WERI-Rb-1 (cell line): ENCODE results near the gene CNFN.
"Not testable (repeated sequence)": the region's sequence is repeated elsewhere in the genome, so short reads cannot be mapped to it uniquely, and the experiment has no call there.

Source experiments
- DNase-seq: peaks from one replicate; pipeline ENCODE4 v3.0.0-alpha.2; 2020
- H3K27ac ChIP-seq: fragments of 250-450 bp; sonication (Bioruptor Pico); 2 replicates; pipeline ENCODE4 v1.5.1; 2020; ENCODE audit warnings: mild to moderate bottlenecking, moderate library complexity
- H3K27me3 ChIP-seq: fragments of 250-450 bp; sonication (Bioruptor Pico); 2 replicates; pipeline ENCODE4 v1.5.1; 2021; ENCODE audit warnings: mild to moderate bottlenecking, low read depth, moderate library complexity; ENCODE audit not compliant: insufficient read depth, severe bottlenecking
- H3K36me3 ChIP-seq: fragments of 250-450 bp; sonication (Bioruptor Pico); 2 replicates; pipeline ENCODE4 v1.5.1; 2020; ENCODE audit warnings: mild to moderate bottlenecking, moderate library complexity
- H3K4me3 ChIP-seq: 2 replicates; pipeline ENCODE4 v1.5.1; 2011; ENCODE audit warnings: low read depth, mild to moderate bottlenecking, control low read depth, low read length
- H3K9me3 ChIP-seq: fragments of 250-450 bp; sonication (Bioruptor Pico); 2 replicates; pipeline ENCODE4 v1.5.1; 2021; ENCODE audit warnings: mild to moderate bottlenecking, moderate library complexity; ENCODE audit not compliant: severe bottlenecking
- CTCF ChIP-seq: IDR thresholded peaks from 2 replicates; pipeline ENCODE4 v1.5.1; 2011; ENCODE audit warnings: low read depth, mild to moderate bottlenecking, control low read depth, inconsistent platforms, low read length

Gene CNFN

GRCh38 chr19:42343344-42344110 is 46.6 kb downstream of the CNFN start:
- Histone ChIP-seq H3K36me3 (peaks cover 10% of the 10 kb centered on the region), H3K4me3 (no peak overlapping the region), H3K27me3 (no peaks in the 10 kb centered on the region), H3K27ac (no peak overlapping the region), H3K9me3 (no peaks in the 10 kb centered on the region)
- no peak for DNase-seq
- peak; percentile 50 for TF ChIP-seq CTCF

GRCh38 chr19:42339922-42340321 is 50.2 kb downstream of the CNFN start:
- DNase-seq, H3K27me3 ChIP-seq, H3K9me3 ChIP-seq, H3K4me3 ChIP-seq, H3K27ac ChIP-seq: not testable (repeated sequence)
- peaks cover 23% of the 10 kb centered on the region for H3K36me3 ChIP-seq

- H3K4me3 ChIP-seq, DNase-seq, H3K27me3 ChIP-seq, H3K27ac ChIP-seq, H3K9me3 ChIP-seq: not testable (repeated sequence)
- H3K36me3 ChIP-seq, result peaks cover 22% of the 10 kb centered on the region
Measured at GRCh38 chr19:42339126-42339860, 50.8 kb downstream of the CNFN start.
